Astrocyte (in vitro differentiated cells and primary cell): Measurements from ENCODE around the gene EXO5.

Experiments
- EZH2 ChIP-seq: IDR thresholded peaks from 2 replicates; pipeline ENCODE4 v1.6.1; 2012; ENCODE audit warnings: mild to moderate bottlenecking, low read length, inconsistent platforms; ENCODE audit not compliant: insufficient read depth
- TF ChIP-seq, protein P1 (sequence below): IDR thresholded peaks from 2 replicates; pipeline ENCODE4 v1.5.1; 2011; ENCODE audit warnings: low read depth, mild to moderate bottlenecking, inconsistent platforms, low read length, moderate library complexity; ENCODE audit not compliant: insufficient read depth

DNA sequence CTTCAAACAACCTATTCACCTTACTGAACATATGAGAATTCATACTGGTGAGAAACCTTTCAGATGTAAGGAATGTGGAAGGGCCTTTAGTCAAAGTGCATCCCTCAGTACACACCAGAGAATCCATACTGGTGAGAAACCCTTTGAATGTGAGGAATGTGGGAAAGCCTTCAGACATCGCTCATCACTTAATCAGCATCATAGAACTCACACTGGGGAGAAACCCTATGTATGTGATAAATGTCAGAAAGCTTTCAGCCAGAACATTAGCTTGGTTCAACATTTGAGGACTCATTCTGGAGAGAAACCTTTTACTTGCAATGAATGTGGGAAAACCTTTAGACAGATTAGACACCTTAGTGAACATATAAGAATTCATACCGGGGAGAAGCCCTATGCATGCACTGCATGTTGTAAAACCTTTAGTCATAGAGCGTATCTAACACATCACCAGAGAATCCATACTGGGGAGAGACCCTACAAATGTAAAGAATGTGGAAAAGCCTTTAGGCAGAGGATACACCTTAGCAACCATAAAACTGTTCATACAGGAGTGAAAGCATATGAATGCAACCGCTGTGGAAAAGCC is 13.2 kb upstream of the EXO5 start:
- TF ChIP-seq, protein P1, sequence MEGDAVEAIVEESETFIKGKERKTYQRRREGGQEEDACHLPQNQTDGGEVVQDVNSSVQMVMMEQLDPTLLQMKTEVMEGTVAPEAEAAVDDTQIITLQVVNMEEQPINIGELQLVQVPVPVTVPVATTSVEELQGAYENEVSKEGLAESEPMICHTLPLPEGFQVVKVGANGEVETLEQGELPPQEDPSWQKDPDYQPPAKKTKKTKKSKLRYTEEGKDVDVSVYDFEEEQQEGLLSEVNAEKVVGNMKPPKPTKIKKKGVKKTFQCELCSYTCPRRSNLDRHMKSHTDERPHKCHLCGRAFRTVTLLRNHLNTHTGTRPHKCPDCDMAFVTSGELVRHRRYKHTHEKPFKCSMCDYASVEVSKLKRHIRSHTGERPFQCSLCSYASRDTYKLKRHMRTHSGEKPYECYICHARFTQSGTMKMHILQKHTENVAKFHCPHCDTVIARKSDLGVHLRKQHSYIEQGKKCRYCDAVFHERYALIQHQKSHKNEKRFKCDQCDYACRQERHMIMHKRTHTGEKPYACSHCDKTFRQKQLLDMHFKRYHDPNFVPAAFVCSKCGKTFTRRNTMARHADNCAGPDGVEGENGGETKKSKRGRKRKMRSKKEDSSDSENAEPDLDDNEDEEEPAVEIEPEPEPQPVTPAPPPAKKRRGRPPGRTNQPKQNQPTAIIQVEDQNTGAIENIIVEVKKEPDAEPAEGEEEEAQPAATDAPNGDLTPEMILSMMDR: no peak
- TF ChIP-seq EZH2: no peak
